ENCODE data around the gene KIDINS220. TPM values are rescaled to one million over a fixed set of nuclear protein-coding genes. Genes with fewer than 3 reads are reported as not detected.

KIDINS220 gene
- 47.7 TPM for total RNA-seq
- long read RNA-seq, partial matches to known transcripts: 44 of 61 reads
- long read RNA-seq, other reads (novel, unspliced or antisense): 17 of 61 reads

- peak; percentile 94 for DNase-seq (ENCODE audit: low spot score)
Measured at GRCh38 chr2:8836971-8837794, at the start of gene KIDINS220. Gene KIDINS220 (minus strand): TSS chr2:8837613. CDS start chr2:8827093, 10,520 bp downstream.

- no peak for DNase-seq (ENCODE audit: low spot score)
Measured at GRCh38 chr2:8886876-8887275, 49.5 kb upstream of the KIDINS220 start.

GRCh38 chr2:8886202-8886518, 48.7 kb upstream of the KIDINS220 start:
- no peak for DNase-seq (ENCODE audit: low spot score)

GRCh38 chr2:8885449-8886201, 48.2 kb upstream of the KIDINS220 start:
- DNase-seq (ENCODE audit: low spot score): no peak

GRCh38 chr2:8884812-8885211, 47.4 kb upstream of the KIDINS220 start:
- DNase-seq (ENCODE audit: low spot score): no peak

GRCh38 chr2:8882094-8882493, 44.7 kb upstream of the KIDINS220 start:
- no peak for DNase-seq (ENCODE audit: low spot score)

GRCh38 chr2:8877894-8878293, 40.5 kb upstream of the KIDINS220 start:
- DNase-seq (ENCODE audit: low spot score): no peak

GRCh38 chr2:8877332-8877731, 39.9 kb upstream of the KIDINS220 start:
- DNase-seq (ENCODE audit: low spot score): no peak

- DNase-seq (ENCODE audit: low spot score): no peak
Measured at GRCh38 chr2:8876628-8877027, 39.2 kb upstream of the KIDINS220 start.

GRCh38 chr2:8872821-8873432, 35.5 kb upstream of the KIDINS220 start:
- DNase-seq (ENCODE audit: low spot score): no peak

GRCh38 chr2:8870441-8870840, 33.0 kb upstream of the KIDINS220 start:
- no peak for DNase-seq (ENCODE audit: low spot score)

GRCh38 chr2:8867363-8867762, 29.9 kb upstream of the KIDINS220 start:
- DNase-seq (ENCODE audit: low spot score): no peak

- DNase-seq (ENCODE audit: low spot score): no peak
Measured at GRCh38 chr2:8863331-8863953, 26.0 kb upstream of the KIDINS220 start.

- no peak for DNase-seq (ENCODE audit: low spot score)
Measured at GRCh38 chr2:8862230-8862629, 24.8 kb upstream of the KIDINS220 start.

GRCh38 chr2:8861797-8862196, 24.4 kb upstream of the KIDINS220 start:
- no peak for DNase-seq (ENCODE audit: low spot score)

- DNase-seq (ENCODE audit: low spot score): no peak
Measured at GRCh38 chr2:8860239-8860638, 22.8 kb upstream of the KIDINS220 start.

- DNase-seq (ENCODE audit: low spot score): no peak
Measured at GRCh38 chr2:8858910-8859309, 21.5 kb upstream of the KIDINS220 start.

GRCh38 chr2:8858264-8858663, 20.9 kb upstream of the KIDINS220 start:
- DNase-seq (ENCODE audit: low spot score): no peak

GRCh38 chr2:8857709-8858108, 20.3 kb upstream of the KIDINS220 start:
- DNase-seq (ENCODE audit: low spot score): no peak

GRCh38 chr2:8856176-8856575, 18.8 kb upstream of the KIDINS220 start:
- no peak for DNase-seq (ENCODE audit: low spot score)

- no peak for DNase-seq (ENCODE audit: low spot score)
Measured at GRCh38 chr2:8855010-8855409, 17.6 kb upstream of the KIDINS220 start.

GRCh38 chr2:8853426-8853825, 16.0 kb upstream of the KIDINS220 start:
- DNase-seq (ENCODE audit: low spot score): no peak

Measured in mesenteric fat pad (tissue), 1 donor.